HG03060 (cell line): Measurements from ENCODE around the gene LGR5.
"Not testable (repeated sequence)": the region's sequence is repeated elsewhere in the genome, so short reads cannot be mapped to it uniquely, and the experiment has no call there.

ENCODE experiments used
- ATAC-seq: cut with Tn5 transposase; IDR thresholded peaks from one replicate; pipeline ENCODE4 v1.9.1; 2021; ENCODE audit warnings: low read depth, moderate number of reproducible peaks; ENCODE audit not compliant: unreplicated experiment

The LGR5 gene

DNA sequence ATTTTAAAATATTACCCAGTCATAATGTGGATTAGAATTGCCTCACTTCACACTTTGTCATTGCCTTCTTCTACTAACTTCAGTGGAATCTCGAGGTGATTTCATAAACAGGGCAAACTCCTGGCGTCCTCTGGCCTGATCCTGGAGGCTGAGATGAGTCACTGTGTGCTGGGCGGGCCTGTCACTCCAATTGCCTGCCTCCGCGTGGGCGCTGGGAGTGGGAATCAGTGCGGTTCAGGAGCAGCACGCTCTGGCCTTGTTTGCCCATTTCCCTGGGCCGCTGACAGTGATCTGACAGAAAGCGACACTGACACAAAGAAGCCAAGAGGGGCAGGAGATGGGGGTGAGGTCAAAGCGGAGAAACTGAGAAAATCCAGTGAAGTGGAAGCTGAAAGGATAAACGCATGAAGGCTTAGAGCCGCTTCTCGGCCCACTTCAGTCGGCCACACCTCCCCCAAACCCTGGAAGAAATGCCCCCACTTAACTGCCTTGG lies 29.7 kb downstream of the LGR5 start:
- ATAC-seq, result no peak

DNA sequence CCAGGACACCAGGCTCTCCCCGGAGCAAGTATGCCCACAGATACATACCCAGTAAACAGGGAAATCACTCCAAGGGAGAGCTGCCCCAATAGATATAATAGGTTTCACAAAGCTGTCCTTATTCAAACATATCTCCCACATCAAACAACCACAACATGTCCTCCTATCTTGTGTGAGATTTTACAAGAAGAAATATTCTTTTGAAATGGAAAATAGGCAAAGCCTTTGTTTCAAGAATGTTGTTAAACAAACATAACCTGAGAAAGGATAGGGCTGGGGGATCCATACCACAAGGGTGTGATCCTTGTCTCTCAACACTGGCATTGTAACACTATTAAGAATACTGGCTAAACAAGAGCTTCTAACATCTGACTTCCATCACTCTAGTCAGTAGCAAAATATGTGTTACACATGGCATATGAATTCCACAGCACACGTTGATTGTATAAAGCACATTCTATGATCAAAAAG lies 32.9 kb downstream of the LGR5 start:
- no peak for ATAC-seq

DNA sequence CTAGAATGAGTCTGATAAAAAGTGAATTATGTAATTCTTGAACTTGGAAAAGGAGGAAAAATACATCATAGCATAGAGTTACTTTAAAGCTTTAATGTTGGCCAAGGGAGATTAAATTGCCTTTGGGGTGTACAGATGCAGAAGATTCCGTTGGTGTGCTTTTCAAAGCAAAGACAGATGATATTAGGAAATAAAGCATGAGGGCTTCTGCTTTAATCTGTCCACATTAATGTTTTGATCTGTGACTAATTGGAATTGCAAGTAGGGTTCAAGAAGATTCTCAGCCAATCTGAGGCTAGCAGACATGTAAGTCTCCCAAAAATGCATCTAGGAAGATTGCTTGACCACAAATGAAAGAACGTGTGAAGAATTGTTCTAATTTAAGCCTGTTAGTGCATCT lies 35.2 kb downstream of the LGR5 start:
- ATAC-seq, result no peak

DNA sequence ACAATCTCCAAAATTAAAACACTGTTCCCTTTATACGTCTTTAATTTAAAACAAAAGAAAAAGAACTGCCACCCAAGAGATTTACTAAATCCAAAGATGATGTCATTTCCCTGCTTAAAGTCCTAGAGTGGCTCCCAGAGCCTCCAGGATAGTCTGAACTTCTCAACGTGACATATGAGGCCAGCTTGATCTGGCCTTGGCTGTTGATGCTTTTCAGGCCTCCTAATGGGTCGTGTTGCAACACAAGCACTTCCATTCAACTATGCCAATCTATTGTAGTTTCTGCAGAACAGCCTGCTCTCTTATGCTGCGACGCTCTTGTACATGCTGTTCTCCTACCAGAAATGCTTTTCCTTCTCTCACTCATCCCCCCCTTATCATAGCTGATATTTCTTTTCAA lies 35.7 kb downstream of the LGR5 start:
- no peak for ATAC-seq

DNA sequence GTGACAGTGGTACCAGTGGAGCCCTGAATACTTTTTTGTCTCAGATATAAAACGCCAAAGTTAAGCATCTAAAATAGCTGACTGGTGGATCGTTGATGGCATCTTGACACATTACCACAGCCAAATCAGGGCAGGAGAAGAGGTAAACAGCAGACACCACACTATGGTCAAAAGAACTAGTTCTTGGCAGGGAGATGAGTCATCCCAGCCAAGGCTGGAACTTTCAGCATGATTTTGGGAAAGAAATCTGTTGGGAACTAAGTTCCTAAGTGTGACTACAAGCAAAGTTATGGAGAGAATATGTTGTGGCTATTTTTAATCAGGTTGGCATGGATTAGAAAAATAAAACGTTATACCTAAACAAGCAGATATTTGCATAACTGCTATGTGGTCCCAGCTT lies 36.9 kb downstream of the LGR5 start:
- no peak for ATAC-seq

DNA sequence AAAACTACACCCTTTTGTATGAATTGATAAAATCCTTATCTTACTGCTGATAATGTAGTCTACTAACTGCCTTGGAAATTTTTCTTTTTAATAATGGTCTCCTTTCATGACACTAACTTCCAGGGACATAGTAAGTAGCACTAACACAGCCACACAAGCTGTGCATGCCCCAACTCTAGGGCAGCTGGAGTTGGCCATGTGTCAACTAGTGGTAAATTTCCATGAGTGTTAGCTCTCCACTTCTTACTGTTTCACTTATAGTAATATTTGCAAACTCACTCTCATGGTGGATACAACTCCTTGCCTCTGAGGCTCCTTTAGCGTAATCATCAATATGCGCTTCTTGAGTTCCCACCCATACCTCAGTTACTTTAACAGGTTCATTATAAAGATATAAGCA lies 38.0 kb downstream of the LGR5 start:
- no peak for ATAC-seq

DNA sequence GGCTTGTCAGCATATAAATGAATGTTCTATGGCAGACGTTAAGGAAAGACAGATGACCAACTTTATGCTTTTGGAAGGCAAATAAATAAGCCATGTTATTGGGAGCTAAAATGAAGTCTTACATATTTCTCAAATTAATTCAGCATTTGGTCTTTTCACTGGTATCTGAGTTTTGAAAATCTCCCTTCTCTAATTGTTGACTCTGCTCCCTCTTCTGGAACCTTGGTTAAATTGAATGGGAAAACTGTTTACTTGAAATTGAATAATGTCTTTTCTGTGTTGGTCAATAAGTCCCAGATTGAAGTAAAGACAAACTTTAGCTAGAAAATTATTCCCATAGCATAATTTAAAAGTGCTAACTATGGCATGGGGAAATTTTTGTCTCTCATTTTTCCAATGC lies 38.7 kb downstream of the LGR5 start:
- no peak for ATAC-seq

DNA sequence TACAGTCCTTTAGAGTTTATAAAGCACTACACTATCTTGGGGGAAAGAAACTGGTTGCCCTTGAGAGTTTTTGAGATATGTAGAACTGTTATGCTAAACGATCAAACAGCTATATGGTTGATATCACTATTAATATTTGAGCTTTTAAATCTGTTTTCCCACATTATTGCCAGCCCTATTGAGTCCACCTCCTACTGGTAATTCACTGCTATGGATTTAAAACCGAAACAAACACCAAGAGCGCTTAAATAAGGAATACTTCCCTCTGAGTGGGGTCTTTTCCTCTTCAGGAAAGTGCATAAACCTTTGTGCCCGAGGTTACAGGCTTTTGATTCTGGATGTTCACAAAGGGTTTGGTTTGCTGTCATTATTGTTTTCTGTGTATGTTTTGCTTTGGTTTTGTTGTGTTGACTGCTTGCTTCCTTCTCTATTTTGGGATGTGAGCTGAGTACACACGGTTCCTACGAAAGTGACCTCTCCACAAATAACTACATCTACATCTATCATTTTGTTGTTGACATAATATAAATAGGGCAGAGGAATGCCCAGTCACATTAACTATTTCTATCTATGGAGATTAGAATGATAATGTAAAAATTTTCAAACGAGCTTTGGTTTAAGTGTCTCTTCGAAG lies 44.8 kb downstream of the LGR5 start:
- no peak for ATAC-seq

DNA sequence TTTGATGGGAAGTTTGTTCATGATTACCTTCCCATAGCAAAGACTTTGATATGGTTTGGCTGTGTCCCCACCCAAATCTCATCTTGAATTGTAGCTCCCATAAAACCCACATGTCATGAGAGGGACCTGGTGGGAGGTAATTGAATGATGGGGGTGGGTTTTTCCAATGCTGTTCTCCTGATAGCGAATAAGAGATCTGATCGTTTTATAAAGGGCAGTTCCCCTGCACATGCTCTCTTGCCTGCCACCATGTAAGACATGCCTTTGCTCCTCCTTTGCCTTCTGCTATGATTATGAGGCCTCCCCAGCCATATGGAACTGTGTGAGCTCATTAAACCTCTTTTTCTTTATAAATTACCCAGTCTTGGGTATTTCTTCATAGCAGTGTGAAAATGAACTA lies 51.2 kb downstream of the LGR5 start:
- ATAC-seq, result not testable (repeated sequence)

DNA sequence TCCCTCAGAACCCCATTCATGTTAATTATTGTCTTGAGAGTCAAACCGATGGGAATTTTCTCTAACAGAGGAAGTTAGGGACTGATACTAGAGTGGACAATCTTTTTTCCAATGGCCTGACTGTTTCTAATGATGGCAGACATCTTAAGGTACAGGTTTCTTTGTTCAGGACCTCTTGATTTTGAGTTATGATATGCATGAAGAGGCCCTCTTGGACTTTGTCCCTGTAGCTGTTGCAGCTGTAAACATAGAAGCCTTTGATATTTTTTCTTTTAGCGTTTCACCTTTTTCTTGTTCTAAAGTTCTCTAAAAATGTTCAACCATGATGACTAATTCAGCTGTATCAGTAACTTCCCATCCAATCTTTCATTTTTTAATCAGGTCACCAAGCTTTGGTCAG lies 53.0 kb downstream of the LGR5 start:
- no peak for ATAC-seq

DNA sequence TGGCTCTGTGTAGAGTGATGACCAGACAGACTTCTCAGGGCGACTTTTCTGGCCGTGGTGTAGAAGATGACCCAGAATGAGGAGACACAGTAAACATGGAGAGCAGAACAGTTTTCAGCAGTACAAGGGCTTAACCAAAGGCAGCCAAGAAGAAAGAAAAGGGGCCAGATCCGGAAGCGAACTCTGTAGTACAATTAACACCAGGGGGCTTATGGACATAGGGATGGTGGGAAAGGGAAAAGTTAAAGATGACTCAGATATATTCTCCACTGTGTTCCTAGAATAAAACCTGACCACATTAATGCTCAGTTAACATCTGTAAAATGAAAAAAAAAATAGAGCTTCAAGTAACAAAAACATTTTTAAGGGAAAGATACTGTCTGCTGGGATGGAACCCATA lies 60.2 kb downstream of the LGR5 start:
- ATAC-seq, result no peak

DNA sequence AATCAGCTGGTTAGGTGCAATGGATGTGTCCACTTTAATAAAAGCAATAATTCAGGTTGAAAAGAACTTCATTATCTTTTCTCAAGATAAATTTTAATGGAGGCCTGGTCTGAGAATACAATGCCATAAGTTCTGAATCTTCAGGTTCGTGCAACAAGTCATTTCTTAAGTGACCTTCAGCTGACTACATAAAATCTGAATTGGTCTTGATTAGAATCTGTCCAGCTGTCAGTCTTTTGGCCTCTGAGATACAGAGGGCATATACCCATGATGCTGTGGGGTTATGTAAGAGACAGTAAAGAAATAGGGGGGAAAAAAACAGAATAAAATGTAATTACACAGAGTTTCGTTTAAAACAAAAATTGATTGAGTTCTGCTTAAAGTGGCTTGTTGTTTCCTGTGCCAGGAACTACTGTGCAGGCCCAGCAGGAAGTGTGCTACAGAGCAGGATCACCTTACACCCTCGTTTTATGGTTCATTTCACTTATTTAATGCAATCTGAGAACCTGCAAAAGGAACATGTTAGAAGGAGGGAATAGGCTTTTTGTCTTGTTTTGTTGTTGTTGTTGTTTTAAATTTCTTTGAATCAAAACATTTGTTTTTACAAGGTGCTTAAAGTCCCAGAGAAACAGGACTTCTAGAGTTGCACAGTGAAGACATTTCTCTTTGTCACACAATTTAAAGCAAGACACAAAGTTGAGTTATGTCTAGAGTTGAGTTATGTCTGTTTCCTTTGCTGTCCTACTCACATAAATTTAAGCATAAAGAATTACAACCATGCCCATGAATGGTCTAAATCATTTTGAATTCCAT lies 64.2 kb downstream of the LGR5 start:
- ATAC-seq, result no peak

DNA sequence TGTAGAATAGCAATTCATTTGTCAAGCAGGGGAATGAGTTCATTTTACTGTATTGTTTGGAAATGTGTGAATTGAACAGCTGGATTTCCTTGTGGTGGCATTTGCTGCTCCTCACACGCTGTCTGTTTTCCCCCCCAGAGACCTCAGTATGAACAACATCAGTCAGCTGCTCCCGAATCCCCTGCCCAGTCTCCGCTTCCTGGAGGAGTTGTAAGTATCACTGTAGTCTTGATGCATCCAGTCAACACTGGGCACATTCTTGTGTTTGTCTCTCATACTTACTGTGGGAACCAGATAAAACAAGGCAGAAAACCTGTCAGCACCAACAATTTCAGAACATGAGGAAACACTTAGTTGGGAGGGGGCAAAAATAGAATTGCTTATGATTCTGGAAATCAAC lies 64.9 kb downstream of the LGR5 start:
- ATAC-seq, result no peak

DNA sequence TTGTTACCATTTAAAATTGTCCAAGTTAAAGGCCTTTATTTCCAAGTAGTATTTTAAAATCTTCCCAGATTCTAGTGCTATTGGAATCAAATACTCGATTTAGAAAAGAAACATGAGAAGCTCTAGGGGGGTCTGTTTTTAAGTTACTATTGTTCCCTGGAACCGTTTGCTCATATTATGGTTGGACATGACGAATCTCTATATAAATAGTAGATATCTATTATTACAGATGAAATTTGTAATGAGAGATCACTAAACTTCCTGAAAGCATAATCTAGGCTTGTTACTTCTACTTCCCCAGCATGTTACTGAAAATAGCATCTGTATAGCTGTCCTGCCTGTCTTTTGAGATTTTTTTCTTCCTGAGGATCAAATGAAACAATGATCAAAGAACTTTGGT lies 70.1 kb downstream of the LGR5 start:
- no peak for ATAC-seq

DNA sequence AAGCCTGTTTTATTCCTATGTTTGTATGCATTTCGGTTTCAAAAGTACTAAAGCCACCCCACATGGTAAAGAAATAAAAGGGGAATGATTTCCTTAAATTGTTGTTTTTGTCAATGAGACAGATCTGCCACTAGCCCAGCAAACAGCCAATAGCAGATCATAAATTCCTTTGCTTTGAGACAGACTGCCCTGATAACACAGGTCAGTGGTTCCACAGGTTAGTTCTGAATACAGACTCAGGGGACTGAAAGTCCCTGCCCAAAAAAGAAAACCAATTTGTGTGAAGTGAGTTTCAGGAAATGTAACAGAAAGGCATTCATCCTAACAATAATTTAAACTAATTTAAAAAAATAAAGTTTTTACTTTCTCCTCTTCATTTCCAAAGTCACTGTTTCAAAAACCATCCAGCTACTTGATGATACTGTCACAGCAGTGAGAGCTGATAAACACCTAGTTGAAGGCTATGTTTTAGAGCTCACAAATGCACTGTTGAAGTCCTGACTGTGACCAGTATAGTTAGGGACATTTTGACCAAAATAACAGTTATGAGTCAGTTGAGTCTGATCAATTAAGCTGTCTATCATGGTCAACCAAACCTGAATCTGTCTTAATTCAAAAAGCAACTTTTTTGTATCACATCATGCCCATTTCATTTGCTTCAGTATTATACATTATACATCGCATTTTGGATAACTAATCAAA lies 77.7 kb downstream of the LGR5 start:
- no peak for ATAC-seq

DNA sequence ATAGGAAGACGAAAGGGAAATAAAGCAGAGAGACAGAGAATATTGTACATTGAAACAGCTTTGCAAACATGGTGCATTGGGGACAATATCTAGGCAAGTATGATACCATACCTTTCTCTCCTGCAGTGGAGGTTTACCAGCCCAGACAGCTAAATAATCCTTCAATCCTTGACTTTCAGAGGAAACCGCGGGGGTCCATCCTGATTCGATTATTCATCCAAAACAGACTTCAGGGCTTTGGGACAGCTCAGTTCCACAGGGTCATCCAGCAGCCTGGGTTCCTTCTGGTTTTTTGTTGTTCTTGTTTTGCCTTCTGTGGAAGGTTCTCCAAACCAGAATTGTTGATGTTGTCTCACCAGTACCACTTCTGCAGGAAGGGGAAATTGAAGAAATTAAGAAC lies 81.5 kb downstream of the LGR5 start:
- ATAC-seq, result no peak

DNA sequence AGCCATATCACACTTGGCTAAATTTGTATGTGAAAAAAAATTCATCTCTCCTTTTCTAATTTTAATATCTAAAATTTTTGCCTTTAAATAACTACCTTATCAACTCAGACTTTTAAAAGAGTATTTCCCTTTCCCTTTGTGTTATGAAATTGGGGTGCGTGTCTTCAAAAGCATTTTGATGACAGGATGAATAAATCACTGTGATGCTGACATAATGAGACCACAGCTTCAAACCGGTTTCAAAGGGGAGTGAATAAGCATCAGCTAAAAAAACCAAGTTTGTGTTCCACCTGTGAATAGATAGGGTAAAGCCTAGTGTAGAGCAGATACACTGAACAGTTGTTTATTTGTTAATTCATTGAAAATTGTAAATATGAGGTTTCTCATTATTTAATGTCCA lies 85.0 kb downstream of the LGR5 start:
- ATAC-seq, result no peak

DNA sequence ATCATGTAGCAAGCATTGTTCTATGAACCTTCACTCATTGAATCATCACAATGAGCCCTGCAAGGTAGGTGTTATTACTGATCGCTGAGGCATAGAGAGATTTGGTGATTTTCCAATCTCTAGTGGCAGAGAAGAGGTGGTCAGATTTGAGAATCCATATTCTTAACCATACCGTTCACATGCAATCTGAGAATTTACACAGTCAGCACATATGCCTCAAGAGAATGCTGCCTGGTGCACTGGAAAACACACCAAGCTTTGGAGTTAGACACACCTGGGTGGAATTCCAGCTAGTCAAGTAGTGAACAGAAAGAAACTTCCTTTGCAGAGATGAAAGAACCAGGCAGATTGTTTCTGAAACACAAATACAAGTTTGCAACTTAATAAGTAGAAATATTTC lies 94.1 kb downstream of the LGR5 start:
- ATAC-seq, result no peak

DNA sequence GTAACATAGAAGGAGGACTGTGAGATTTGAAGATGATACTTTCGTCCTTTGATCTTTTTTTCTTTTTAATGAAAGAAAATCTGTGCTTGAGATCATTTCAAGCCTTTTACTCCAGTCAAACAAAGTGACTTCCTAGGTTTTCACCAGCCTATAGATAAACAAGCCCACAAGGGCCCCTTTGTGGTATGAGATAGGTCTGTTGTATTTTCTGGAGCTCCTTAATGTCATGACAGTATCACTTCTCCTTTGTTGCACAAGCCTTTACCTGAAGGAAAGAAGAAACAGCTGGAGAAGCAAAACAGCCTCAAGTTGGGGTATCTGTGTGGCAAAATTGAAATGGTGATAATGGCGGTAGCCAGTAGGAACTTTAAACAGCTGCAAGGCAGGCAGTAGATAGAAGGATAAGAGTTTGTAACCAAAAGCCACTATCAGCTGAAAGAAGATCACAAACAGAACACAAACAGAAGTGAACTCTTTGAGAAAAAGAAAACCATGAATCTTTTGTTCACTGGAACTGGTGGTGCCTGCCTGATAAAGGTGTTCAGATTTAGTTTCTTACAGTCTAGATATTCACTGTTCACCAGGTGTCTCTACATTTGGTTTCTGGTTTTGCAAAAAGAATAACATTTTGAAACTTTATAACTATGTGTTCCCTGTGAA lies 96.8 kb downstream of the LGR5 start:
- no peak for ATAC-seq

DNA sequence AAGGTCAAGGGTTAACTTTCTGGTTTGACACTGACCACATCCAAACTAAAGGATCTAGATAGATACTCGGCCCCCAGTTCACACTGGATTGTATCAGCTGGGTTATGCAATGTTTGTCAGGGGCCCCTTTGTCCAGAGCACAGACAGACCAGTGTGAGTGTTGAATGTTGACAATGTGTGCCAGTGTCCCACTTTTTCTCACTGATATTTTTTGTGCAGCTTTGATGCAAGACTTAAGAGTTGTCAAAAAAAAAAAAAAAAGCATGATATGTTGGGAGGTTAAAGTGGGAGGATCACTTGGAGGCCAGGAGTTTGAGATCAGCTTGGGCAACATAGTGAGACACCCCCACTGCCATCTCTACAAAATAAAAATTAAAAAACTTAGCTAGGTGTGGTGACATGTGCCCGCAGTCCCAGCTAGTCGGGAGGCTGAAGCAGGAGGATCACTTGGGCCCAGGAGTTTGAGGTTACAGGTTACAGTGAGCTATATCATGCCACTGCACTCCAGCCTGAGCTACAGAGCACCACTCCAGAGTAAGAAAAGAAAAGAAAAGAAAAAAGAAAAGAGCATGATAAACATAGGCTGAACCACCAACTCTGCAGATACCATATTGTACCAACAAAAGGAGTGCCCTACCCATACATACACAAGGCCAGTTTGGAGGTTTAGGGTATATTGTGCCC lies 97.5 kb downstream of the LGR5 start:
- no peak for ATAC-seq
